GM12875 (cell line): ENCODE data around the gene CRMP1.

Experiments used
- H3K4me3 ChIP-seq: one replicate; pipeline ENCODE4 v1.5.1; 2011; ENCODE audit warnings: low read depth, low read length, control low read depth
- CTCF ChIP-seq: IDR thresholded peaks from 2 replicates; pipeline ENCODE4 v1.5.1; 2011; ENCODE audit warnings: low read depth, mild to moderate bottlenecking, control low read depth, inconsistent platforms, low read length, moderate library complexity, borderline replicate concordance; ENCODE audit not compliant: insufficient read depth

The CRMP1 gene

GRCh38 chr4:5893004-5893580 is at the start of gene CRMP1:
CRMP1 (minus strand) TSS chr4:5893086; CDS start chr4:5892969, 117 bp downstream.
- H3K4me3 ChIP-seq, result no peak within 1 kb of the TSS
- TF ChIP-seq CTCF, result no peak

GRCh38 chr4:5941601-5942000 is 48.7 kb upstream of the CRMP1 start:
- no peak overlapping the region for H3K4me3 ChIP-seq

GRCh38 chr4:5940470-5941203 is 47.8 kb upstream of the CRMP1 start:
- H3K4me3 ChIP-seq, result no peak overlapping the region
- no peak for TF ChIP-seq CTCF

More at GRCh38 chr4:5941601-5942000, 48.7 kb upstream of the CRMP1 start:
- TF ChIP-seq CTCF, result no peak

- H3K4me3 ChIP-seq, result no peak overlapping the region
- TF ChIP-seq CTCF, result no peak
Measured at GRCh38 chr4:5933996-5934831, 41.3 kb upstream of the CRMP1 start.

- no peak for TF ChIP-seq CTCF
Measured at GRCh38 chr4:5933116-5933515, 40.2 kb upstream of the CRMP1 start.

GRCh38 chr4:5932035-5932568 is 39.2 kb upstream of the CRMP1 start:
- TF ChIP-seq CTCF, result no peak
- no peak overlapping the region for H3K4me3 ChIP-seq

More at GRCh38 chr4:5933116-5933515, 40.2 kb upstream of the CRMP1 start:
- no peak overlapping the region for H3K4me3 ChIP-seq

GRCh38 chr4:5931526-5931925 is 38.6 kb upstream of the CRMP1 start:
- no peak overlapping the region for H3K4me3 ChIP-seq
- TF ChIP-seq CTCF, result no peak
